SKM-1 (cell line): ENCODE data around the gene IER5.
A peak's percentile ranks its signal among the peaks of the same experiment; 100 is the strongest.
"Not testable (repeated sequence)": the region's sequence is repeated elsewhere in the genome, so short reads cannot be mapped to it uniquely, and the experiment has no call there.

Experiments
- DNase-seq: peaks from one replicate; lab custom pipeline; 2025; ENCODE audit not compliant: unreplicated experiment; lab: John Stamatoyannopoulos, UW

IER5 gene

DNA sequence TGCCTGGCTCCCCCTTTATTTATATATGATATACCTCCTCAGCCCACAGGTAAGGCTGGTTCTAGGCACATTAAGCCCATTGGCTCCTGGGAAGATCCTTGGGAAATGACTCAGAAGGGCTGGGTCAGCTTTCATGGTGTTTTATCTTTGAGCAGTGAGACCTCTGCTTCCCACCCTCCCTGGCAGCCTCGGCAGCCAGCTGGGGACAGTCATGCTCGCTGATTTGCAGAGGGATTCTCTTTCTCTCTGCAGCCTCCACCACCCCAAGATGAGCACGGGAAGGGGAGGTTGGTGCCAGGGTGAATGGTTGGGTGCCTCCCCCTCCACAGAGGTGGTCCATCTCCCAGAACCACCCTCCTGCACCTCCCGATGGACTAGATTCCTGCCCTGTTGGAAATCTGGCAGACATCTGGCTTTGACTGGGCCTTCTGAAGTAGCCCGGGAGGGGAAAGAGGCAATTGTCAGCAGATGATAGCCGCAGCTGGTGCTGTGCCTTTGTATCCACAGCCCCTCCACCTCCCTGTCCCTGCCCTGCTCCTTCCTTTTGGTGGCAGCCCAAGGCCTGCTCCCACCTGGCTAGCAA, 24.6 kb downstream of the IER5 start:
- no peak for DNase-seq

DNA sequence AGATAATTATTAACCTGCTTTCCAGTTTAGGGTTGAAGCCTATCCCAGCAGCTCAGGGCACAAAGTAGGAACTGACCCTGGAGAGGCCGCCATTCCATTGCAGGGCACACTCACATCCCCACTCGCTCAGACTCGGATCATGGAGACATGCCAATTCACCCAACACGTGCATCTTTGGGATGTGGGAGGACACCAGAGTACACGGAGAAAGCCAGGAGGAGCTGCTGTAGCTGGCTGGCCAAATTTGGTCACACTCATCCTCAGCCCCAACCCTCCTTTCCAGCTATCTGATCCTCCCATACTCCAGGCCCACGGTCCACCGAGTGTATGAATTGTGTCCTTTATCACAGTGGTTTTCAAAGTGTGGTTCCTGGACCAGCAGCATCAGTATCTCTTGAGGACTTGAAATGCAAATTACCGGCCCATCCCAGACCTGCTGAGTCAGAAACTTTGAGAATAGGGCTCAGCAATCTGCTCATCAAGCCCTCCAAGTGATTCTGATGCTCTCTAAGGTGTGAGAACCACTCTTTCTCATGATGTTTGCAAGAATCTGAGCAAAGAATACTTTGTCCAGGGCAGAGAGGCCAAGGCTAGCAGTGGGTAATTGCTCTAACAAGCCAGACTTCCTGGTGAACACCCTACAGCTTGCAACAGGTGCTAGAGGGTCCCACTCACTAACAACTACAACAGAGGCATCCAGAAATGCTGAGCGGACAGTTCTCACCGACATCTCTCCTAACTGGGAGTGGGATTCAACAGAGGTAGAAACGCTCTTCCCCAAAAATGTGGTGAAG, 26.3 kb downstream of the IER5 start:
- no peak for DNase-seq

DNA sequence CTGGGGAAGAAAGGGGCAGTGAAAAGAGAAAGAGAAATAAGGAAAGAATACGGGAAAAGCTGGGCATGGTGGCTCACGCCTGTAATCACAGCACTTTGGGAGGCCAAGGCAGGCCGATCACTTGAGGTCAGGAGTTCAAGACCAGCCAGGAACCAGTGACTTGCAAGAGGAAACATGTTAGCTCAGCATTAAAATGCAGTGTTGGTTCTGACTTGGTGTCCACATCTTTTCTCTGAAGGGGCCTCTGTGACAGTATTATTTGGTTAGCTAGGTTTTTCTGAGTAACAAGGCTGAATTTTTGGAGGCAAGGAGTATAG, 26.8 kb downstream of the IER5 start:
- DNase-seq, result no peak

DNA sequence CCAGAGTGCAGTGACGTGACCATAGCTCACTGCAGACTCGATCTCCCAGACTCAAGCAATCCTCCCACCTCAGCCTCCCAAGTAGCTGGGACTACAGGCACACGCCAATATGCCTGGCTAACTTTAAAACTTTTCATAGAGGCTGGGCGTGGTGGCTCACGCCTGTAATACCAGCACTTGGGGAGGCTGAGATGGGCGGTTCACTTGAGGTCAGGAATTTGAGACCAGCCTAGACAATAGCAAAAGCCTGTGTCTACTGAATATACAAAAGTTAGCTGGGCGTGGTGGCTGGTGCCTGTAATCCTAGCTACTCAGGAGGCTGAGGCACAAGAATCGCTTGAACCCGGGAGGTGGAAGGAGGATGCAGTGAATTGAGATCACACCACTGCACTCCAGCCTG, 27.5 kb downstream of the IER5 start:
- not testable (repeated sequence) for DNase-seq

- DNase-seq, result no peak
Observed at GRCh38 chr1:181116819-181117390, 28.4 kb downstream of the IER5 start.

GRCh38 chr1:181117648-181118449, 29.3 kb downstream of the IER5 start:
- no peak for DNase-seq

DNA sequence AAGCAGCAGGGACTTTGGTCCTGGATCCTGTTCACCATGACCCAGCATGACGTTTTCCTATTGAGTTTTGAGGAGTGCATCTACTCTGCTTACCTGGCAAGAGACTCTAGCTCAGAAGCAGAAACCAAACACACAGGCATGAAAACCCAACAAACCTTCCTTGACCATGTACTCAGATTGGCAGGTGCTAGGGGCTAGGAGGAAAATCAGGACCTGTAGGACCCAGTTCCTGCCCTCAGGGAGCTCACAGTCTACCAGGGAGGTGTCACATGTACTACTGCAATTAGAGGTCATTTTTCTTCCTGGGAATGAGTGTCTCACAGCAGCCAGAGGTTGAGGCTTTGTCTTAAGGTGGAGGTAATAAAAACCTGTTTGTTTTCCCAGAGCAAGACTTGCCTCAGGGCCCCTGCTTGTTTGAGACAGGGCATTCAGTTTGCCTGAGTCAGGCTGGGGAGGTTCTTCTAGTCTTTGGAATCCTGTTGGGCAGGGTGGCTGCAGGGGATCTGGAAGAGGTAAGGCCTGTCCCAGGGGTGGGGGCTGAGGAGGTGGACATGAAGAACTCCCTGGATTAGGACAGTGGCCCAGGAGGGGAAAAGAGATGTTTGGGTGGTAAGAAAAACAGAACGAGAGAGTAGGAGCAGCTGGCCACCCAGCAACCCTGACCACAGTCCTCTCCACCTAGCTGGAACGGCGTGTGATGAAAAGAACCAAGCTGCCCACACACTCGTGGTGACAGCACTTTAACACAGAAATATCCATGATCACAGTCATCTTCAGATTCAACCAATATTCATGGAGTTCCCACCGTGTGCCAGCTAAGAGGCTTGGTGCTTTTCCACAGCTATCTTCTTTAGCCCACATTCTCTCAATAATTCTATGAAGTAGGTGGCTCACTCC, 30.8 kb downstream of the IER5 start:
- DNase-seq, result no peak

GRCh38 chr1:181120924-181121323, 32.4 kb downstream of the IER5 start:
- DNase-seq, result no peak

GRCh38 chr1:181121498-181121897, 33.0 kb downstream of the IER5 start:
- DNase-seq, result no peak

- no peak for DNase-seq
Observed at GRCh38 chr1:181122222-181122621, 33.7 kb downstream of the IER5 start.

DNA sequence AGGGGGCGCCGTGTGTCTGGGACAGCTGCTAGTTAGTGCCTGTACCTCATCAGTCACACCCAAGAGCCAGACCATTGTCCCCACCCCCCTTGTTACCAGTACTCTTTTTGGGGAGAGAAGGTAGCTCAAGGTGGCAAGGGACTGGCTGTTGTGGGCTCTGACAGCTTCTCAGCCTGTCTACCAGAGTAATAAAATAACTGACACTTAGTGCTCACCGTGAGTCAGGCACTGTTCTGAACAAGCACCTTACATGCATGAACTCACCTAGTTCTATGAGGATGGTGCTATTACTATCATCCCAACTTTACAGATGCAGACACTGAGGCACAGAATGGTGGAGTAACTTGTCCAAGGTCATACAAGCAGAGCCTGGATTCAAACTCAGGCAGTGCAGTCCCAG, 34.7 kb downstream of the IER5 start:
- no peak for DNase-seq

DNA sequence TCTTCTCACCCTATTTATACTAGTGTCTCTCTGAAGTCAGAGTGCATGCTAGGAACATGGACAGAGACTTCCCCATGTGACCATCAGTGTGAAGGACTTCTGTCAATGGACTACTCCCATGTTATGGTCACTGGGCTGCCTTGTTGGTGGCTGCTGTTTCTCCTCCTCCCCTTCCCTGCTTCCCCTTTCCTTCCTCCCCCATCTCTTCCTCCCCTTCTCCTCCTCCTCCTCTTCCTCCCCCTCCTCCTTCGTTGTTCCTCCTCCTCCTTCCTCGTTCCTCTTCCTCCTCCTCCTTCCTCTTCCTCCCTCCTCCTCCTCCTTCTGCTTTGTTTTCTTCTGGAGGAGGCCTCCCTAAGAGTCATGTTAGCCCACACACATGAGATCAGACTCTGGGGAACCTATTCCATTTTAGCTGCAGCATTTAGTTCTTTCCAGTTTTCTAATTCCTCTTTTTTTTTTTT, 35.8 kb downstream of the IER5 start:
- DNase-seq, result peak; percentile 94

DNA sequence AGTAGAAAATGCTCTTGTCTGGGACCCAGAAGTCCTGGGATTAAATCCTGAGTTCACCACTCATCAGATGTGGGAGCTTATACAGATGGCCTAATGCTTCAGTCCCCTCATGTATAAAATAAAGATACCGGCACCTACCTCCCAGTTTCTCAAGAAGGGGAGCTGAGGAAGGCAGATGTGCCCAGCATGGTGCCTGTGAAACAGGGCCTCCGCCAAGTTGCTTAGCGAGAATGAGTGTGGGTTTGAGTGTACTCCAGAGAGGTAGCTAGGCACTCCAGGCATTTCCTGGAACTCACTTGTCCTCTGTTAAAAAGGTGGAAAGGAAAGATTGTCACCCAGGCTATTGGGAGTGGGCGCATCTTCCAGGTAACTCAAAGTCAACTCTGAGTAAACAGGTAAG, 37.8 kb downstream of the IER5 start:
- DNase-seq, result no peak

DNA sequence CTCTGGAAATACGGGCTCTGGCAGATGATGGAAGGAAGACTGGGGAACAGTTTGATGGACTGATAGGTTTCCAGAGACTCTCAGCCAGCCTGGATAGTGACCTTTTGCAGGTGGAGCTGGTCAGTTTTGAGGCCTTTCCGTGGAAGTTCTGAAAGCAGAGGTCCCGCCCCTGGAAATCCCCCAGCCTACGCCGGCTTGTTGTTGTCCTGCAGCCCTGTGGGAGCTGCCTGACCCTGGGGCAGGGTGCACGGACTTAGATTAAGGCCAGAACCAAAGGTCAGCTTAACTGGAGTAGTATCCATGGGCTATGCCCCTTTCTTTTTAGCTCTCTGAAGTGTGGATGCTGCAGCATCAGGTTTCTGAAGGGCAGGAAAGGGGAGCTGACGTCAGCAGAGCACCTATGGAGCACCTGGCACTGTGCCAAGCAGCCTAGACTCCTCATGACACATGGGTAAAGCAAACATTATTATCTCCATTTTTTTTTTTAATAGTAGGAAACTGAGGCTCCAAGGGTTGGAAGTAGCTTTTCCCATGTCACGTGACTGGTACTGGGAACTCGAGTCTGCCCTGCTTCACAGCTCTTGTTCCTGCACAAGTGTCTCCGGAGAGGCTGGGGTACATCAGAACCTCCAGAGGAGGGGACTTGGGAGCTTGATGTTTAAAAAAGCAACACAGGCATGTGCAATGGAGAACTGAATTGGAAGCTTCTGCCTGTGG, 38.5 kb downstream of the IER5 start:
- DNase-seq, result no peak

- no peak for DNase-seq
Observed at GRCh38 chr1:181127898-181128453, 39.5 kb downstream of the IER5 start.

DNA sequence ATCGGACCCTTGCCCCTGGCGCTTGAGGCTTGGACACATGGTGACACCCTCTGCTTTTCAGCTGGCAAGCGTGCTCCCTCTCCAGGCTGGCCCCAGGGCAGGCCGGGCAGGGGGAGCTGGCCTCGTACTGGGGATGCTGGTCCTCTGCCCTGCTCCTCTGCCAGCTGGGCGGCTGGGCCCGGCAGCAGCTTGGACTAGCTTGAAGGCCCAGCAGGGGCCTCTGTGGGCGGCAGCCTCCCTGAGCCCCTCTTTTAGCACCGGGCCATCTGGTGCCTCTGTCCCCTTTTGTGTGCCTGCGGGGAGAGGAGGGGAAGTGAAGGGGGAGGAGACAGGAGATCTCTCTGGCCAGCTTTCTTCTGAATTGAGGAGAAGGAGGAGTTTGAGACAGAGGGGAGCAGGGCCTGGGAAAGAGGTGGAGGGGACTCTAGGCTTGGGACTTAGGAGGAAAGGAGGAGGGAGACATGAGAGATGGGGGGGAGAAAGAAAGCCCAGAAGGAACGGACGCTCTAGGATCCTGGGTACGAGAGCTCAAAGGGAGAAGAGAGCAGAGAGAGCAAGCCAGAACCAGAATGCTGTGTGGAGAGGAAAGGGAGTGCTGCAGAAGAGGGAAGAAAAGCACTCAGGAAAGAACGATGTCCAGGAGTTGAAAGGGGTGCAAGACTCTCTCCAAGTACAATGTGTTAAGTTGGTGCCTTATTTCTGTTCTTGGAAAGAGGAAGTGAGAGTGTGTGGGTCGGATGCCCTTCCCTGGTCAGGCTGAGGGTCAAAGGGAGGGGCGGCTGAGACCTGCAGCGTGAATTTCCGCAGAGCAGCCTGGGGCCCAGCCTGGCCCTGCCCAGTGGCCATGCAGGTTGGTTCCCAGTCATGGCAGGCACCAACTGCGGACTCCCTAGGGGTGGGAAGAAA, 40.3 kb downstream of the IER5 start:
- peak; percentile 94 for DNase-seq

GRCh38 chr1:181129771-181130606, 41.5 kb downstream of the IER5 start:
- no peak for DNase-seq
